ENCODE measurements around the gene PKD2. TPM values are rescaled to one million over a fixed set of nuclear protein-coding genes. Genes with fewer than 3 reads are reported as not detected.

The PKD2 gene
- total RNA-seq, 1 experiment from 2014 or later = 38.4 TPM

DNA sequence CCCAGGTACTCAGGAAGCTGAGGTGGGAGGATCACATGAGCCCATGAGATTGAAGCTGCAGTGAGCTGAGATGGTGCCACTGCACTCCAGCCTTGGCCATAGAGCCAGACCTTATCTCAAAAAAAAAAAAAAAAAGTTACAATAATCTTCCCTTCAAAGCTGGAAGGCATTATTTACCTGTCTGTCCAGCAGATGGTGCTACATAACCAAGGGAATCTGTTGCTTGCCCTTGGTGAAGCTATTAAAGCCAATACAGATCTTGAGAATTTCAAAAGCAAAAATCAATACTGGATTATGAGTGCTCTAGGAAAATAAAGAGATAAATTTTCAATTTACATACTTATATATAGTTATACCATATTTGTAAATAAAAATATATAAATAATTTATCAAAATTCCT, 25.9 kb downstream of the PKD2 start:
- Histone ChIP-seq H3K14ac (ENCODE audit: insufficient read depth, low read length) (no peak overlapping the region), H4K91ac (ENCODE audit: insufficient read length, low read depth, low read length) (no peak overlapping the region), H3T11ph (ENCODE audit: low read length) (no peak overlapping the region), H3K23ac (ENCODE audit: insufficient read length, low read depth, low read length) (no peak overlapping the region), H2AK5ac (ENCODE audit: insufficient read length, low read length) (no peak overlapping the region), H2BK12ac (ENCODE audit: insufficient read length, low read depth, low read length) (no peak overlapping the region), H3K79me2 (ENCODE audit: insufficient read depth, low read length) (no peaks in the 10 kb centered on the region), H3K18ac (ENCODE audit: insufficient read length, low read depth, low read length) (no peak overlapping the region), H2BK20ac (ENCODE audit: low read depth, low read length, poor library complexity, severe bottlenecking) (no peak overlapping the region), H3K56ac (ENCODE audit: insufficient read length, low read depth, low read length) (no peak overlapping the region), H3K27ac (ENCODE audit: insufficient read length, low read depth, low read length) (no peak overlapping the region), H3K9me3 (ENCODE audit: control insufficient read depth, low read depth, low read length) (no peaks in the 10 kb centered on the region), H2BK120ac (ENCODE audit: low read depth, low read length, poor library complexity, severe bottlenecking) (no peak overlapping the region), H3K27me3 (ENCODE audit: insufficient read depth, low read length) (no peaks in the 10 kb centered on the region), H2BK5ac (ENCODE audit: insufficient read length, low read length) (no peak overlapping the region), H3K79me1 (ENCODE audit: insufficient read depth, low read depth, low read length, poor library complexity, severe bottlenecking) (no peaks in the 10 kb centered on the region), H3K23me2 (ENCODE audit: insufficient read length, low read depth, low read length, poor library complexity, severe bottlenecking) (no peaks in the 10 kb centered on the region), H2AFZ (ENCODE audit: low read length) (no peak overlapping the region), H4K8ac (replicated peaks; ENCODE audit: insufficient read length, low read depth, low read length) (no peak overlapping the region), H4K20me1 (ENCODE audit: control insufficient read depth, insufficient read depth, insufficient read length) (no peaks in the 10 kb centered on the region), H2BK15ac (ENCODE audit: low read depth, low read length) (no peak overlapping the region), H3K4ac (ENCODE audit: low read depth, low read length) (no peak overlapping the region), H3K9ac (ENCODE audit: extremely low read depth, insufficient read length, low read length) (no peak overlapping the region), H3K4me1 (ENCODE audit: insufficient read depth, low read length) (no peaks in the 10 kb centered on the region), H4K5ac (ENCODE audit: insufficient read length, low read depth, low read length) (no peak overlapping the region), H3K4me2 (ENCODE audit: insufficient read depth, insufficient read length, low read length) (no peak overlapping the region)
- Mint-ChIP-seq H3K27ac (no peak overlapping the region), H3K27me3 (ENCODE audit: low read depth) (no peaks in the 10 kb centered on the region), H3K9me3 (no peaks in the 10 kb centered on the region), H3K4me3 (no peak overlapping the region), H3K4me1 (no peaks in the 10 kb centered on the region), H3K36me3 (ENCODE audit: insufficient read depth in 1 of 3, low read depth in 3 of 3) (peaks cover 35 to 59% (median 37%) of the 10 kb centered on the region in 3 experiments; a peak in 6 of 7 replicates)
- DNase-seq = no peak
- TF ChIP-seq, protein P1, sequence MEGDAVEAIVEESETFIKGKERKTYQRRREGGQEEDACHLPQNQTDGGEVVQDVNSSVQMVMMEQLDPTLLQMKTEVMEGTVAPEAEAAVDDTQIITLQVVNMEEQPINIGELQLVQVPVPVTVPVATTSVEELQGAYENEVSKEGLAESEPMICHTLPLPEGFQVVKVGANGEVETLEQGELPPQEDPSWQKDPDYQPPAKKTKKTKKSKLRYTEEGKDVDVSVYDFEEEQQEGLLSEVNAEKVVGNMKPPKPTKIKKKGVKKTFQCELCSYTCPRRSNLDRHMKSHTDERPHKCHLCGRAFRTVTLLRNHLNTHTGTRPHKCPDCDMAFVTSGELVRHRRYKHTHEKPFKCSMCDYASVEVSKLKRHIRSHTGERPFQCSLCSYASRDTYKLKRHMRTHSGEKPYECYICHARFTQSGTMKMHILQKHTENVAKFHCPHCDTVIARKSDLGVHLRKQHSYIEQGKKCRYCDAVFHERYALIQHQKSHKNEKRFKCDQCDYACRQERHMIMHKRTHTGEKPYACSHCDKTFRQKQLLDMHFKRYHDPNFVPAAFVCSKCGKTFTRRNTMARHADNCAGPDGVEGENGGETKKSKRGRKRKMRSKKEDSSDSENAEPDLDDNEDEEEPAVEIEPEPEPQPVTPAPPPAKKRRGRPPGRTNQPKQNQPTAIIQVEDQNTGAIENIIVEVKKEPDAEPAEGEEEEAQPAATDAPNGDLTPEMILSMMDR (conservative IDR thresholded peaks at IDR 0.05) = peak; percentile 79
